Activated CD4-positive, alpha-beta memory T cell treated with anti-CD3 and anti-CD28 coated beads, Interleukin-2, amount 10 ng/mL, durations not matched to agents 7 days and 5 days (primary cell): ENCODE data around the gene GOLGA6L22. TPM values are rescaled to one million over a fixed set of nuclear protein-coding genes. Genes with fewer than 3 reads are reported as not detected.
"Not testable (repeated sequence)": the region's sequence is repeated elsewhere in the genome, so short reads cannot be mapped to it uniquely, and the experiment has no call there.

ENCODE experiments used
- CTCF ChIA-PET: fragments of 350-600 bp; sonication (Branson Sonifier 250); formaldehyde crosslinking; loops from one replicate; lab custom pipeline; 2021; ENCODE audit warnings: antibody characterized with exemption, inconsistent platforms; lab: Charles Lee
- POLR2A ChIA-PET: fragments of 350-600 bp; sonication (Branson Sonifier 250); formaldehyde crosslinking; loops from one replicate; lab custom pipeline; 2021; ENCODE audit warnings: antibody characterized with exemption; lab: Charles Lee
- DNase-seq: peaks from one replicate; pipeline ENCODE4 v3.0.0-alpha.2; 2020
- H3K27ac Mint-ChIP-seq: one replicate; pipeline ENCODE4 v1.8.0; 2021; ENCODE audit warnings: mild to moderate bottlenecking, mixed read lengths
- H3K27me3 Mint-ChIP-seq: one replicate; pipeline ENCODE4 v1.8.0; 2021; ENCODE audit warnings: mixed read lengths
- H3K36me3 Mint-ChIP-seq: one replicate; pipeline ENCODE4 v1.8.0; 2021; ENCODE audit warnings: low read depth, mixed read lengths
- H3K4me1 Mint-ChIP-seq: one replicate; pipeline ENCODE4 v1.8.0; 2021; ENCODE audit warnings: mixed read lengths
- H3K4me3 Mint-ChIP-seq: one replicate; pipeline ENCODE4 v1.8.0; 2021; ENCODE audit warnings: mild to moderate bottlenecking, mixed read lengths
- H3K9me3 Mint-ChIP-seq: one replicate; pipeline ENCODE4 v1.8.0; 2021; ENCODE audit warnings: mixed read lengths
- total RNA-seq, 2 experiments: library from RNA; stranded (reverse); gene quantifications; one replicate each; pipeline ENCODE4 v1.2.3, GENCODE V29; 2021

GOLGA6L22 gene
- not detected for total RNA-seq

GRCh38 chr15:22458603-22459002 lies at the start of gene GOLGA6L22:
GOLGA6L22 (plus strand) TSS chr15:22458903; CDS start chr15:22458994, 91 bp downstream.
- H3K4me3 Mint-ChIP-seq, POLR2A ChIA-PET, H3K27me3 Mint-ChIP-seq, H3K27ac Mint-ChIP-seq, H3K9me3 Mint-ChIP-seq, H3K36me3 Mint-ChIP-seq, CTCF ChIA-PET, H3K4me1 Mint-ChIP-seq, DNase-seq: not testable (repeated sequence)

DNA sequence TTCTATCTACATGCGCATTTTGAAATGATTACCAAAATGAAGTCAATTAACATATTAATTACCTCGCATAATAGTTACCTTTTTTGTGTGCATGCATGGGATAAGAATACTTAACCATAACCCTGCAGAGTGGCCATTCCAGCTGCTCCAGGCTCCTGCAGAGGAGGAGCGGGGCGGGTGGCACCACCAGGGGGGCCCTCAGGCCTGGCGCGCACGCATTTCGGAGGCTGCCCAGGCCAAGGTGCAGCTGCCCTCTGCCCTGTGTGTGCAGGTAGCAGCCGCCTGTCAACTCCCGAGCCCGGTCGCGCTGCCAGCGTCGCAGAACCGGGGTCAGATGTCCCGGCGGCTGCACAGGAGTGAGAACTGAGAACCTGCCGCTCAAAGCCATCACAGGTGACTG lies 41.4 kb upstream of the GOLGA6L22 start:
- H3K4me1 Mint-ChIP-seq, H3K9me3 Mint-ChIP-seq, H3K36me3 Mint-ChIP-seq, H3K27me3 Mint-ChIP-seq, CTCF ChIA-PET, POLR2A ChIA-PET, H3K4me3 Mint-ChIP-seq, DNase-seq, H3K27ac Mint-ChIP-seq: not testable (repeated sequence)

DNA sequence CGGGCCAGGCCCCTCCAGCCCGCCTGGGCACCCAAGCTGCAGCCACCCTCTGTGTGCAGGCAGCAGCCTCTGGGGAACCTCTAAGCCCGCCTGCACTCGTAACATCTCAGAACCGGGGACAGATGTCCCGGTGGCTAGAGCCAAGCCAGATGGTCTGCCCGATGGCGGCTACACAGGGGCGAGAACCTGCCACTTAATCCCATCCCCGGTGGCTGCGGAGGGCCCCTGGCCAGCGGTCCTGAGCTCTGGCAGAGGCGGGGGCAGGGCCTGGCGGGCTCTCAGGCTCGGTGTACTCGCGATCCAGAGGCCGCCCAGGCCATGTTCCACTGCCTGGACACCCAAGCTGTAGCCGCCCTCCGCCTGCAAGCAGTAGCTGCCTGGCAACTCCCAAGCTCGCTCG lies 40.9 kb upstream of the GOLGA6L22 start:
- H3K4me1 Mint-ChIP-seq, H3K27ac Mint-ChIP-seq, POLR2A ChIA-PET, CTCF ChIA-PET, H3K4me3 Mint-ChIP-seq, H3K36me3 Mint-ChIP-seq, H3K9me3 Mint-ChIP-seq, DNase-seq, H3K27me3 Mint-ChIP-seq: not testable (repeated sequence)

DNA sequence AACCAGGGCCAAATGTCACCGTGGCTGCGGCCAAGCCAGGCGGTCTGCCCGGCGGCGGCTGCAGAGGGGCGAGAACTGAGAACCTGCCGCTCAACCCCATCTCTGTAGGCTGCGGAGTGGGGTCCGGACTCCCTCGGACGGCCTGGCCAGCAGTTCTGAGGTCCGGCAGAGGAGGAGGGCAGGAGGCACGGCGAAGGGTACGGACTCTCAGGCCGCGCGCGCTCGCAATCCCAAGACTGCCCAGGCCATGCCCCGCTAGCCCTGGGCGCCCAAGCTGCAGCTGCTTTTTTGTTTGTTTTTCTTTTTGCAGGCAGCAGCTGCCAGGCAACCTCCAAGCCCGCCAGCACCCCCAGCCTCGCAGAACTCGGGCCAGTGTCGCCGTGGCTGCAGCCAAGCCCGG lies 40.5 kb upstream of the GOLGA6L22 start:
- H3K27ac Mint-ChIP-seq, H3K36me3 Mint-ChIP-seq, POLR2A ChIA-PET, H3K4me3 Mint-ChIP-seq, H3K9me3 Mint-ChIP-seq, CTCF ChIA-PET, DNase-seq, H3K4me1 Mint-ChIP-seq, H3K27me3 Mint-ChIP-seq: not testable (repeated sequence)

GRCh38 chr15:22418666-22419065 lies 40.0 kb upstream of the GOLGA6L22 start:
- H3K27me3 Mint-ChIP-seq, H3K27ac Mint-ChIP-seq, CTCF ChIA-PET, H3K4me3 Mint-ChIP-seq, H3K36me3 Mint-ChIP-seq, POLR2A ChIA-PET, H3K9me3 Mint-ChIP-seq, H3K4me1 Mint-ChIP-seq, DNase-seq: not testable (repeated sequence)

DNA sequence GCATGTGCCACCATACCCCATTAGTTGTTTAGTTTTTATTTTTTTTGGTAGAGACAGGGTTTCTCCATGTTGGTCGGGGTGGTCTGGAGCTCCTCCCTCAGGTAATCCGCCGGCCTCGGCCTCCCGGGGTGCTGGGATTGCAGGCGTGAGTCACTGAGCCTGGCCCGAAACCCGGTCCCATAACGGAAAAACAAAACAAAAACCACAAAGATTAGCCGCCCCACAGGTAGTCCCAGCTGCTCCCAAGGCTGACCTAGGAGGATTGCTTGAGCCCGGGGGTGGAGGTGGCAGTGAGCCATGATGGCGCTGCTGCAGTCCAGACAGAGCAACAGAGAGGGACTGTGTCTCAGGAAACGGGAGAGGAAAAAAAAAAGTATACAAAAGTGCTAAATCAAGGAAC lies 38.4 kb upstream of the GOLGA6L22 start:
- H3K27me3 Mint-ChIP-seq, H3K9me3 Mint-ChIP-seq, DNase-seq, POLR2A ChIA-PET, H3K27ac Mint-ChIP-seq, H3K4me3 Mint-ChIP-seq, CTCF ChIA-PET, H3K36me3 Mint-ChIP-seq, H3K4me1 Mint-ChIP-seq: not testable (repeated sequence)

DNA sequence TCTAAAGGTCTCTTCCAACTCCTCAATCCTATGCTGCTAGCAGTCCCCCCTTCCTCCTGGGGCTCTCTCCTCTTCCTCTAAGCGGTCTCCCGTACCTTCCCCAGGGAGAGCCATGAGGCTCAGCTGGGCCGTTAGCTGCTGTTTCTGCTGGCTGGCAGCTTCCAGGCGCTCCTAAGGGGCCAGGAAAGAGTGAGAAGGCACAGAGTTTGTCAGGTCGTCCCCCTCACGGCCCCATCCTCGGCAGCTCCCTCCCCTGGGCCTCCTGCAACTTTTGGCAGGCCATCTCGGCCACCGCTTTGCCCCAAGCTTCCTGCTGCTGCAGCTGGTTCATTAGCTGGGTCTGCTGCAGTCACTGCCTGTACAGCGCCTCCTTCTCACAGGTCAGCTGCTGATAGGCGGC lies 29.3 kb upstream of the GOLGA6L22 start:
- H3K27ac Mint-ChIP-seq, H3K27me3 Mint-ChIP-seq, H3K4me3 Mint-ChIP-seq, CTCF ChIA-PET, DNase-seq, POLR2A ChIA-PET, H3K9me3 Mint-ChIP-seq, H3K4me1 Mint-ChIP-seq, H3K36me3 Mint-ChIP-seq: not testable (repeated sequence)

DNA sequence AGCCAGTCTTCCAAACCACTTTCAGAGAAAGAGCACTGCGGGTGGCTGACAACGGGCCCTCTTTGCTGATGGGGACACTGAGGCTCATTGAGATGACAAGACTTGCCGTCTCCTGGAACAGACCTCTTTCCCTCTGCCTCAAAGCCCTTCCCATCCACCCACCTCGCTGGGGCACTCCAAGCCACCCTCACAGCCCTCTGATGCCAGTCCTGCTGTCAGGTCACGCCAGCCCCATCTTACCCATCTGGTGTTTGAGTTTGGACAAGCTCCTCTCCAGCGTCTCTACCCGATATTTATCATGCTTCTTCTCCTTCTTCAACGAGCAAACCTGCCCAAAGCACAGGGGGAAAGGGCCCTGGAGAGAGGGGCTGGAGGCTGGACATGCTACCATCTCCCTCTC lies 27.0 kb upstream of the GOLGA6L22 start:
- H3K27me3 Mint-ChIP-seq, H3K27ac Mint-ChIP-seq, POLR2A ChIA-PET, DNase-seq, H3K4me1 Mint-ChIP-seq, H3K9me3 Mint-ChIP-seq, CTCF ChIA-PET, H3K4me3 Mint-ChIP-seq, H3K36me3 Mint-ChIP-seq: not testable (repeated sequence)

DNA sequence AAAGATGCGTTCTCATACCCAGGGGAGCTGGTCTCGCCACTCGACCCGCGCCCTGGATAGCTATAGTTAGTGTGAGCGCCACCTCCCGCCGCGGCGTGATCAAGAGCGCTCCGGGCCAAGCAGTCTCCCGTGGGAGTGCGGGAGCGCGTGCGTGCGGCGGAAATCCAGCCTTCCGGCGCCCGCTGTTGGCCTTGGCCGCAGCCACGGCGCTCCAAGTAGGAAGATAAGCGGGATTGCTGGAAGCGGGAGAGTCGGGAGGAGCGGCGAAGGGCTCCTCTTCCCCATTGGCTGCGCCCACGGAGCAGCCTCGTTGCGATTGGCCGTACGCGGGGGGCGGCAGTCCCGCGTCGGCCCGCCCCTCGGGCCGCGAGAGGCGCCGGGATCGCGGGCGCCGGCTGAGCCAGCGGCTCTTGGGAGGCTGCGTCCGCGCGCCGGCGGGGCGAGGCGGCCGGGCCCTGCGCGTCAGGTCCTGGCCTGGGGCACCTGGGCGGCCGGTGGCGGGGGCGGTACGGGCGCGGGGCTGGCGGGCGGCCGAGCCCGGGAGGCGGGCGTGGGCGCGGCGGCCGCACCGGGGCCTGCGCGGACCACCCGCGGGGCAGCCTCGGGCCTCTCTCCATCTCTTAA lies 35.9 kb downstream of the GOLGA6L22 start:
- POLR2A ChIA-PET, H3K36me3 Mint-ChIP-seq, CTCF ChIA-PET, H3K27me3 Mint-ChIP-seq, H3K4me1 Mint-ChIP-seq, H3K9me3 Mint-ChIP-seq: not testable (repeated sequence)
- Mint-ChIP-seq H3K27ac (peak overlapping the region; percentile 63), H3K4me3 (peak overlapping the region; percentile 73)
- peak; percentile 52 for DNase-seq

GRCh38 chr15:22497200-22497599 lies 38.5 kb downstream of the GOLGA6L22 start:
- CTCF ChIA-PET, H3K4me1 Mint-ChIP-seq, H3K36me3 Mint-ChIP-seq, DNase-seq, POLR2A ChIA-PET, H3K9me3 Mint-ChIP-seq, H3K27ac Mint-ChIP-seq, H3K27me3 Mint-ChIP-seq, H3K4me3 Mint-ChIP-seq: not testable (repeated sequence)

GRCh38 chr15:22498220-22498925 lies 39.7 kb downstream of the GOLGA6L22 start:
- H3K36me3 Mint-ChIP-seq, CTCF ChIA-PET, H3K9me3 Mint-ChIP-seq, DNase-seq, H3K27me3 Mint-ChIP-seq, H3K27ac Mint-ChIP-seq, H3K4me1 Mint-ChIP-seq, H3K4me3 Mint-ChIP-seq, POLR2A ChIA-PET: not testable (repeated sequence)

GRCh38 chr15:22502272-22502671 lies 43.6 kb downstream of the GOLGA6L22 start:
- H3K9me3 Mint-ChIP-seq, POLR2A ChIA-PET, DNase-seq, H3K27me3 Mint-ChIP-seq, H3K36me3 Mint-ChIP-seq, H3K4me1 Mint-ChIP-seq, CTCF ChIA-PET, H3K4me3 Mint-ChIP-seq, H3K27ac Mint-ChIP-seq: not testable (repeated sequence)

DNA sequence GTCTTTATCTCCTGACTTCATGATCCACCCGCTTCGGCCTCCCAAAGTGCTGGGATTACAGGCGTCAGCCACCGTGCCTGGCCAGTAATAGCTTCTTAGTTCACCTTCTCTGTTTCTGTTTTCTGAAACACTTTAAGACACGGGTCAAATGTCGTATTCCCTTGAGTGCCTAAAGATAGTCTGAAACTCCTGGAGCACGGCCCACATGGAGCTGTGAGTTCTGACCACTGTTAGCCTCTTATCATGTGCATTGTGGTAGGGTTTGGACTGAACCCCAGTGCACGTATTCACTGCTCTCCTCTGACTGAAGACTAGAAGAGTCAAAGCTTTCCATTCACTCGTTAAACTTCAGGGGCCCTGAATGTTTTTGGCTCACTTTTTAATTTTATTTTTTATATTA lies 48.3 kb downstream of the GOLGA6L22 start:
- H3K27me3 Mint-ChIP-seq, H3K36me3 Mint-ChIP-seq, DNase-seq, H3K9me3 Mint-ChIP-seq, H3K27ac Mint-ChIP-seq, POLR2A ChIA-PET, CTCF ChIA-PET, H3K4me1 Mint-ChIP-seq, H3K4me3 Mint-ChIP-seq: not testable (repeated sequence)

GRCh38 chr15:22516140-22516539 lies 57.4 kb downstream of the GOLGA6L22 start:
- CTCF ChIA-PET, H3K36me3 Mint-ChIP-seq, H3K4me1 Mint-ChIP-seq, H3K4me3 Mint-ChIP-seq, POLR2A ChIA-PET, H3K27me3 Mint-ChIP-seq, H3K9me3 Mint-ChIP-seq, DNase-seq, H3K27ac Mint-ChIP-seq: not testable (repeated sequence)
